Trophoblast cell (in vitro differentiated cells and primary cell): ENCODE data around the gene IFI30.

Experiments used
- DNase-seq, 2 donors: peaks; one replicate each; pipeline ENCODE4 v3.0.0-alpha.2; 2016
- H2AFZ ChIP-seq: 2 replicates; pipeline ENCODE4 v1.6.1; 2013; ENCODE audit warnings: low read length, moderate library complexity, mild to moderate bottlenecking; ENCODE audit not compliant: insufficient read depth, poor library complexity
- H2AK5ac ChIP-seq: 2 replicates; pipeline ENCODE4 v1.6.1; 2013; ENCODE audit warnings: mild to moderate bottlenecking, low read length
- H2BK120ac ChIP-seq: 2 replicates; pipeline ENCODE4 v1.6.1; 2013; ENCODE audit warnings: low read length, mild to moderate bottlenecking, moderate library complexity; ENCODE audit not compliant: insufficient read depth, poor library complexity
- H2BK12ac ChIP-seq: 2 replicates; pipeline ENCODE4 v1.6.1; 2013; ENCODE audit warnings: mild to moderate bottlenecking, low read length, moderate library complexity
- H2BK5ac ChIP-seq: 2 replicates; pipeline ENCODE4 v1.6.1; 2013; ENCODE audit warnings: low read length, low read depth, moderate library complexity, mild to moderate bottlenecking; ENCODE audit not compliant: poor library complexity
- H3K14ac ChIP-seq: 2 replicates; pipeline ENCODE4 v1.6.1; 2013; ENCODE audit warnings: mild to moderate bottlenecking, low read length
- H3K18ac ChIP-seq: 2 replicates; pipeline ENCODE4 v1.6.1; 2013; ENCODE audit warnings: mild to moderate bottlenecking, low read length
- H3K23ac ChIP-seq: 2 replicates; pipeline ENCODE4 v1.6.1; 2013; ENCODE audit warnings: low read length
- H3K27ac ChIP-seq: 2 replicates; pipeline ENCODE4 v1.5.1; 2013; ENCODE audit warnings: low read depth, mild to moderate bottlenecking, inconsistent platforms, low read length, moderate library complexity
- H3K27me3 ChIP-seq: 2 replicates; pipeline ENCODE4 v1.6.1; 2013; ENCODE audit warnings: inconsistent platforms, mild to moderate bottlenecking, low read length, moderate library complexity; ENCODE audit not compliant: insufficient read depth
- H3K36me3 ChIP-seq, 2 experiments: 1 replicate in 1 of 2; 2 replicates in 1 of 2; pipeline ENCODE4 v1.6.1; 2013; ENCODE audit warnings: low read length in 2 of 2, mild to moderate bottlenecking in 2 of 2, moderate library complexity in 1 of 2; ENCODE audit not compliant: insufficient read depth in 2 of 2, control insufficient read depth in 1 of 2
- H3K4ac ChIP-seq: 2 replicates; pipeline ENCODE4 v1.6.1; 2013; ENCODE audit warnings: low read depth, mild to moderate bottlenecking, low read length, moderate library complexity
- H3K4me1 ChIP-seq, 2 experiments: 1 replicate in 1 of 2; 2 replicates in 1 of 2; pipeline ENCODE4 v1.6.1; 2013; ENCODE audit warnings: low read length in 2 of 2, mild to moderate bottlenecking in 2 of 2, moderate library complexity in 1 of 2; ENCODE audit not compliant: insufficient read depth in 2 of 2, control insufficient read depth in 1 of 2
- H3K4me2 ChIP-seq: 2 replicates; pipeline ENCODE4 v1.6.1; 2013; ENCODE audit warnings: inconsistent platforms, mild to moderate bottlenecking, low read length, moderate library complexity
- H3K4me3 ChIP-seq: 2 replicates; pipeline ENCODE4 v1.5.1; 2013; ENCODE audit warnings: mild to moderate bottlenecking, low read depth, low read length, inconsistent platforms
- H3K79me1 ChIP-seq: one replicate; pipeline ENCODE4 v1.6.1; 2013; ENCODE audit warnings: low read length
- H3K79me2 ChIP-seq: 2 replicates; pipeline ENCODE4 v1.6.1; 2013; ENCODE audit warnings: low read length, mild to moderate bottlenecking; ENCODE audit not compliant: control insufficient read depth, insufficient read depth, poor library complexity
- H3K9ac ChIP-seq: 2 replicates; pipeline ENCODE4 v1.6.1; 2013; ENCODE audit warnings: mild to moderate bottlenecking, low read length
- H3K9me3 ChIP-seq: 2 replicates; pipeline ENCODE4 v1.6.1; 2013; ENCODE audit warnings: low read depth, mild to moderate bottlenecking, control low read depth, inconsistent platforms, low read length; ENCODE audit not compliant: insufficient read depth
- H4K12ac ChIP-seq: 2 replicates; pipeline ENCODE4 v1.6.1; 2013; ENCODE audit warnings: low read depth, mild to moderate bottlenecking, low read length, moderate library complexity
- H4K8ac ChIP-seq: 2 replicates; pipeline ENCODE4 v1.6.1; 2013; ENCODE audit warnings: low read depth, mild to moderate bottlenecking, low read length, moderate library complexity
- H4K91ac ChIP-seq: one replicate; pipeline ENCODE4 v1.6.1; 2013; ENCODE audit warnings: low read depth, mild to moderate bottlenecking, low read length, moderate library complexity
- WGBS: extraction: QIAGEN DNeasy Blood & Tissue Kit; methylation state at CpG from one replicate; pipeline ENCODE4 v1.1.7; 2013; ENCODE audit warnings: missing lambda C conversion rate; ENCODE audit not compliant: insufficient read length, insufficient coverage; ENCODE audit errors: extremely low coverage; 5-methylcytosine and 5-hydroxymethylcytosine counted together

The IFI30 gene

GRCh38 chr19:18221815-18222725, 48.5 kb downstream of the IFI30 start:
- Histone ChIP-seq H4K8ac (no peak overlapping the region), H3K4ac (no peak overlapping the region), H3K14ac (no peak overlapping the region), H3K36me3 (no peaks in the 10 kb centered on the region), H4K91ac (no peak overlapping the region), H3K27me3 (peaks cover 7% of the 10 kb centered on the region), H3K79me2 (peaks cover 3% of the 10 kb centered on the region), H3K9ac (no peak overlapping the region), H3K4me2 (no peak overlapping the region), H3K79me1 (peaks cover 10% of the 10 kb centered on the region), H2BK12ac (no peak overlapping the region), H3K27ac (no peak overlapping the region), H3K4me3 (no peak overlapping the region), H3K18ac (no peak overlapping the region), H4K12ac (no peak overlapping the region), H2BK5ac (no peak overlapping the region), H3K4me1 (peaks cover 7 to 10% of the 10 kb centered on the region in 2 experiments), H2AFZ (no peak overlapping the region), H2AK5ac (no peak overlapping the region), H2BK120ac (no peak overlapping the region), H3K9me3 (no peaks in the 10 kb centered on the region), H3K23ac (no peak overlapping the region)
- DNase-seq = no peak
- 80% methylated on average over 1 of the region's 25 CpGs for WGBS

GRCh38 chr19:18223860-18224524, 50.4 kb downstream of the IFI30 start:
- H2BK5ac ChIP-seq = peak overlapping the region; percentile 34
- H3K9ac ChIP-seq = peak overlapping the region; percentile 68
- H3K27ac ChIP-seq = peak overlapping the region; percentile 40
- peak overlapping the region; percentile 72 for H3K4me3 ChIP-seq
- peak overlapping the region; percentile 95 for H4K8ac ChIP-seq
- peak overlapping the region; percentile 75 for H3K14ac ChIP-seq
- peaks cover 10% of the 10 kb centered on the region for H3K79me1 ChIP-seq
- H4K91ac ChIP-seq = peak overlapping the region; percentile 90
- H2BK12ac ChIP-seq = peak overlapping the region; percentile 9
- H3K27me3 ChIP-seq = peaks cover 7% of the 10 kb centered on the region
- DNase-seq = peak in 1 of 2 donors; percentile 21
- H2AFZ ChIP-seq = peak overlapping the region; percentile 83
- peak overlapping the region; percentile 72 for H3K4me2 ChIP-seq
- H3K4ac ChIP-seq = peak overlapping the region; percentile 25
- H3K79me2 ChIP-seq = peaks cover 3% of the 10 kb centered on the region
- no peaks in the 10 kb centered on the region for H3K9me3 ChIP-seq
- peak overlapping the region; percentile 45 for H2BK120ac ChIP-seq
- peaks cover 7 to 10% of the 10 kb centered on the region in 2 experiments for H3K4me1 ChIP-seq
- no peak overlapping the region for H2AK5ac ChIP-seq
- peak overlapping the region; percentile 81 for H4K12ac ChIP-seq
- no CpG with 5 or more reads among the region's 39 CpGs for WGBS
- no peak overlapping the region for H3K23ac ChIP-seq
- H3K36me3 ChIP-seq = no peaks in the 10 kb centered on the region
- H3K18ac ChIP-seq = peak overlapping the region; percentile 87

DNA sequence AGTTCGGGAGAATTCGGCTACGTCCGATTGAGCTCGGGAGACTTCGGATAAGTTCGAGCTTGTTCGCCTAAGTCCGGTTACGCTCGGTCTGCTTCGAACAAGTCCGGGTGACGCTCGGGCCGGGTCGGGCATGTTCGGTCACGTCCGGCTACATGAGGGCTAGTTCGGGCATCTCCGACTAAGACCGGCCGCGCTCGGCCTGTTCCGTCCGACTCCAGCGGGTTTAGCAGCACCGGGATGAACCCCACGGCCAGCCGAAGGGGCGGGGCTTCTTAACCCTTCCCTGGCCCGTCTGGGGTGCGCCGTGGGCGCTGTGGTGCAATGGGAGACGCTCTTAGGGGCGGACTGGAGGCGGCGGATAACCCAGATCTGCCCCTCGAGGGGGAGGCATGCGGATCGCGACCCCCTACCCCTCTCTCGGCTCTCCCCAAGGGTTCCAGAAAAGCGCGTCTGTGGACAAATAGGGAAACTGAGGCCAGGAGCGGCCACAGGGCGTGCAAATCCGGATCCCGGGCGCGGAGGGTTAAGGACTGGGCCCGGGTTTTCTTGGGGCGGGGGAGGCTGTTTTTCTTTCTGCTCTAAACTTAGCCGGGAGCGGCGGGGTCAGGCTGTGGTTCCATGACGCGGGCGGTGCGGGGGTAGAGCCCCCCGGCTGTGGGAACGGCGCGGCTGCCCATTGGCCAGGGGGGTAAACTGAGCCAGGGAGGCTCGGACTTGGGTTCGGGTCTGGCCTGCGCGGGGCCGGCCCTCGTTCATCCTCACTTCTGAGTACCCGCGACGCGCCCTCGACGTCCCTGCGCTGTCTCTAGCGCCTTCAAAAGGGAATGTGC, 51.1 kb downstream of the IFI30 start:
- WGBS = no CpG with 5 or more reads among the region's 81 CpGs
- H4K91ac ChIP-seq = peak overlapping the region; percentile 90
- peaks cover 7 to 10% of the 10 kb centered on the region in 2 experiments for H3K4me1 ChIP-seq
- no peak overlapping the region for H3K23ac ChIP-seq
- peak overlapping the region; percentile 72 for H3K9ac ChIP-seq
- H2AK5ac ChIP-seq = no peak overlapping the region
- H3K4me3 ChIP-seq = peak overlapping the region; percentile 72
- peaks cover 7% of the 10 kb centered on the region for H3K27me3 ChIP-seq
- H2AFZ ChIP-seq = peak overlapping the region; percentile 84
- peak overlapping the region; percentile 40 for H3K27ac ChIP-seq
- peak overlapping the region; percentile 34 for H2BK120ac ChIP-seq
- H4K12ac ChIP-seq = peak overlapping the region; percentile 81
- peak overlapping the region; percentile 72 for H3K4me2 ChIP-seq
- peak overlapping the region; percentile 95 for H4K8ac ChIP-seq
- no peaks in the 10 kb centered on the region for H3K9me3 ChIP-seq
- peak overlapping the region; percentile 27 for H3K18ac ChIP-seq
- H3K4ac ChIP-seq = peak overlapping the region; percentile 44
- H3K79me1 ChIP-seq = peaks cover 10% of the 10 kb centered on the region
- no peaks in the 10 kb centered on the region for H3K36me3 ChIP-seq
- H3K79me2 ChIP-seq = peaks cover 3% of the 10 kb centered on the region
- peak; percentile 98 to 100 for DNase-seq
- H2BK5ac ChIP-seq = peak overlapping the region; percentile 17
- peak overlapping the region; percentile 69 for H3K14ac ChIP-seq
- no peak overlapping the region for H2BK12ac ChIP-seq

DNA sequence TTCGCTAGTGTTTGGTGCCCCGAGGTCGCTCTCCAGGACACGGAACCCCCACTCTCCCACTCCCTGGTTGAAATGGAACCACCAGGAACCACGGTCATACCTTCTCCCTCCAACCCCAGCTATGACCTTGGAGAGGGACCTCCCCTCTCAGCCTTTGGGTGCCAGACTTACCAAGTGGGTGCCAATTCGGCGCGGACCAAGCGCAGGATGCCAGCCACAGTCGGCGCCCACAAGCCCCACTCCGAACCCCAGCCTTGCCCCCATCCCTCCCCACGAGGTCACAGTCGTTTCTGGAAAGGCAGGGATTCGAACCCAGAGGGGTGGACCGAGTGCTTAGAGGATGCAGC, 51.7 kb downstream of the IFI30 start:
- Histone ChIP-seq H4K8ac (no peak overlapping the region), H2BK120ac (no peak overlapping the region), H3K9ac (no peak overlapping the region), H4K12ac (no peak overlapping the region), H2AFZ (peak overlapping the region; percentile 84), H3K27ac (no peak overlapping the region), H3K4me3 (no peak overlapping the region), H2AK5ac (no peak overlapping the region), H3K9me3 (no peaks in the 10 kb centered on the region), H3K14ac (no peak overlapping the region), H3K18ac (no peak overlapping the region), H3K4ac (no peak overlapping the region), H3K36me3 (no peaks in the 10 kb centered on the region), H3K27me3 (peaks cover 7% of the 10 kb centered on the region), H3K4me2 (peak overlapping the region; percentile 71), H3K79me1 (peaks cover 10% of the 10 kb centered on the region), H2BK5ac (no peak overlapping the region), H3K4me1 (peaks cover 7 to 10% of the 10 kb centered on the region in 2 experiments), H4K91ac (peak overlapping the region; percentile 82), H3K23ac (no peak overlapping the region), H2BK12ac (no peak overlapping the region), H3K79me2 (peaks cover 3% of the 10 kb centered on the region)
- WGBS = no CpG with 5 or more reads among the region's 16 CpGs
- DNase-seq = no peak
